ENCODE measurements around the gene NR3C1. TPM values are rescaled to one million over a fixed set of nuclear protein-coding genes. Genes with fewer than 3 reads are reported as not detected.

Gene NR3C1
- total RNA-seq, 2 experiments from 2014 or later, result 51.2 to 54.0 TPM

DNA sequence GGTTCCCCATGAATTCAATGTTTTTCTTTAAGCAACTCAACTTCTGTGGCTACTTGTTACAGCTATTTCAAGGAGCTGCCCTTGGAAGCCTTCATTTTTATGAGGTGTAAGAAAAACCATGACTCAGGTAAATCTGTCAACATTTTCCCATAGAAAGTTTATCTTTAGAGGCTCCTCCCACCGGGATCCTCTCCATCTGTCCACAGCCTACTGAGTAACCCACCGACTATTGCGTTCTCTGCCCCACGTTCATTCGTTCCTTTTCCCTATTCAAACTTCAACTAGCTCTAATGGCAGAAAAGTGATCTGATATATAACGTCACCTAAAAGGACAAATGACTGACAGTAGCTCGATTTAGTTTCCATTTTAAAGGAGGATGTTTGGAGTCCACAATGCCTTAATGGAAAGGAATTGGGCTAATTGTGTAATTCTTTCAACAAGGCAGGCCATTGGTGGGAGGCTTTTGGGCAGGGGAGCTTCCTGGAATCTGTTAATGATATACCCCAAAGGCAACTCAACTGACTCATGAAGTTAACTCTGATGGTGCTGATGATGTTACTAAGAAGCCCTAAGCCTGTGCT lies 29.3 kb upstream of the NR3C1 start:
- Mint-ChIP-seq H3K9me3 (no peaks in the 10 kb centered on the region), H3K36me3 (peaks cover 5% of the 10 kb centered on the region), H3K27me3 (no peaks in the 10 kb centered on the region), H3K27ac (no peak overlapping the region), H3K4me3 (peak overlapping the region; percentile 8), H3K4me1 (peaks cover 75% of the 10 kb centered on the region)
- DNase-seq, result no peak

DNA sequence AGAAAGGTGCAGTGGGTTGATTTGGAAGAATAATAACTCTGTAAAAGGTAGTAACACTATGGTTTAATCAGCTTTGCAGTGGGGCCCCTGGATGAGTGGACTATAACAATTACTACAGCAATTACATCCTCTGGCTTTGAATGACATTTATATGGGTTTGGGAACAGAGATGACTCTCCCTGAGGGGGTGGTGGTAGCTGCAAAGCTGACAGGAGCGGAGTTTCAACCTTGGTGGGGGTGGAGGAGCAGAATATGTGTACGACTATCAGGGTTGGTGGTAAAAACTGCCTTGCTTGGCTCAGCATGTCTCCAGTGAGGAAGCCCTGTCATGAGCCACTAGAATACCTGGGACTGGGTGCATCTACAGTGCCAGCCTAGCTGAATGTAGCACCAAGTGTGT lies 28.3 kb upstream of the NR3C1 start:
- Mint-ChIP-seq H3K36me3 (peaks cover 5% of the 10 kb centered on the region), H3K4me3 (no peak overlapping the region), H3K27ac (no peak overlapping the region), H3K4me1 (peaks cover 73% of the 10 kb centered on the region), H3K9me3 (no peaks in the 10 kb centered on the region), H3K27me3 (no peaks in the 10 kb centered on the region)
- DNase-seq, result no peak

DNA sequence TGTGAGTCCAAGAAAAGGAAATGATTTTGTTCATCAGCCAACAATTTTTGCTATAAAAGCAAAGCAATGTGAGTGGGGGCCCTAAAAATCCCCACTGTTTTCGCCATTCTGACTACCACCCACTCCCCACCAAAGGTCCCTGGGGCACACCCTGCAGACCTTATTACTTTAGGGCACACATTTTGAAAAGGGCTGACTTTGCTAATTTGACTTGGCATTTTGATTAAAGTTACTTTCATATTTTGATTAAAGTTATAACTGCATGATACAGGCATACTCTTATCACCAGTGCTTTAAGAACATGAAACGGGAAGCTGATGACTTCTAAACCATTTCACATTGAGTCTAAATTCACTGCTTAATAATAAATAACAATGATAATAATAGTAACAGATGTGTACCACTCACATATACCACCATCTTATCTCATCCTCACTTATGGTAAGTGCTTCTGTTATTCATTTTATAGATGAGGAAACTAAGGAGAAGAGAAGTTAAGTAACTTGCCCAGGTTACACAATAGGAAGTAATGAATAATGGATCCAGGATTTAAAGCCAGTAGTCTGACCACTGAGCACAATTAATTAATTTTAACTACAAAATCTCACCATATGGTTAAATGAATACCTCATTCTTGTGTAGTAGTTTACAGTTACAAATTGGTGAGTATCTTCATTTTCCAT lies 25.4 kb upstream of the NR3C1 start:
- H3K4me3 Mint-ChIP-seq, result no peak overlapping the region
- no peak overlapping the region for H3K27ac Mint-ChIP-seq
- no peaks in the 10 kb centered on the region for H3K27me3 Mint-ChIP-seq
- peaks cover 9% of the 10 kb centered on the region for H3K36me3 Mint-ChIP-seq
- H3K4me1 Mint-ChIP-seq, result peaks cover 52% of the 10 kb centered on the region
- DNase-seq, result no peak
- no peaks in the 10 kb centered on the region for H3K9me3 Mint-ChIP-seq

DNA sequence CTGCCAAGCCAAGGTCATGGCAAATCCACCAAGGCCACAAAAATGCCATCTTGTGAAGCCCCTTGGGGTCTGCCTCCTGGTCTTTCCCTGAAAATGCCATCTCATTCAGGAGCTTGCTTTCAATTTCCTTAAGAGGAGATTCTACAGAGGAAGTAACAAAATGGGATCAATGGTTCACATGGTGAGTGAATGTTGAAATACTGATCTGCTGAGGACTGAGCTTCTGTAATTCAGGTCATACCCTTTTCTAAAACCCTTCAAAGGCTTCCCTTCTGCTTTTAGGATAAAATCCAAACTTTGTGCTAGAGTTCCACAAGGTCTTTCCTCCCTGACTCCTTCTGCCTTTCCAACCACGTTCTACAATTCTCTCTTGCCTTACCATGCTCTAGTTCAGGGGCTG lies 24.7 kb upstream of the NR3C1 start:
- no peaks in the 10 kb centered on the region for H3K27me3 Mint-ChIP-seq
- H3K4me3 Mint-ChIP-seq, result no peak overlapping the region
- no peak for DNase-seq
- H3K36me3 Mint-ChIP-seq, result peaks cover 10% of the 10 kb centered on the region
- peaks cover 47% of the 10 kb centered on the region for H3K4me1 Mint-ChIP-seq
- no peaks in the 10 kb centered on the region for H3K9me3 Mint-ChIP-seq
- no peak overlapping the region for H3K27ac Mint-ChIP-seq

DNA sequence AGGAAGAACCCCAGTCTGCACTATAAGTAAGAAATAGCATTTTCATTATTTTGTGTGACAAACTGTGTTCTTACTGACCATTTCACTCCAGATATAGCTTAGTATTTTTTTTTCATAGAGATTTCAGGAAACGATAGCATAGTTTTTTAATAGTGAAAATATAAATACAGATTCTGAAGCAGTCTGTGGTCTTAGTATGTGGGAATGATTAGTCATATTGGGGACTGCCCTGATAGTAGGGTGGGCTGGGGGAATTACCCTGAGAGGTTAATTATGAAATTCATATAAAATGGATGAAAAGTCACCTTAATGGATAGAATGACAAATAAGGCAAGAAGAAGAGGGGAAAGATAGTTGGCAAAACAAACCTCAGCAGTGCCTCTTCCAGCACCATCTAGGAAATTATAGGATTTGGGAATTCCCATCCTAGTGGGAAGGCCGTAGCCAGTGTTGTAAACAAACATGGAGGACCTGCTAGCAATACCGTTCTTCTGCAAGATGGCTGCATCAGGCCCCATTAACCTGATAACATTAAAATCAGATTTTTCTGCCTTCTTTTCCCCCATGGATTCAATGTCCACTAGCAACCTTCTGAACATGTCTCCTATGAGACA lies 23.7 kb upstream of the NR3C1 start:
- H3K27ac Mint-ChIP-seq, result peak overlapping the region; percentile 4
- H3K27me3 Mint-ChIP-seq, result no peaks in the 10 kb centered on the region
- peak overlapping the region; percentile 9 for H3K4me3 Mint-ChIP-seq
- H3K4me1 Mint-ChIP-seq, result peaks cover 40% of the 10 kb centered on the region
- peaks cover 10% of the 10 kb centered on the region for H3K36me3 Mint-ChIP-seq
- no peaks in the 10 kb centered on the region for H3K9me3 Mint-ChIP-seq
- DNase-seq, result no peak

DNA sequence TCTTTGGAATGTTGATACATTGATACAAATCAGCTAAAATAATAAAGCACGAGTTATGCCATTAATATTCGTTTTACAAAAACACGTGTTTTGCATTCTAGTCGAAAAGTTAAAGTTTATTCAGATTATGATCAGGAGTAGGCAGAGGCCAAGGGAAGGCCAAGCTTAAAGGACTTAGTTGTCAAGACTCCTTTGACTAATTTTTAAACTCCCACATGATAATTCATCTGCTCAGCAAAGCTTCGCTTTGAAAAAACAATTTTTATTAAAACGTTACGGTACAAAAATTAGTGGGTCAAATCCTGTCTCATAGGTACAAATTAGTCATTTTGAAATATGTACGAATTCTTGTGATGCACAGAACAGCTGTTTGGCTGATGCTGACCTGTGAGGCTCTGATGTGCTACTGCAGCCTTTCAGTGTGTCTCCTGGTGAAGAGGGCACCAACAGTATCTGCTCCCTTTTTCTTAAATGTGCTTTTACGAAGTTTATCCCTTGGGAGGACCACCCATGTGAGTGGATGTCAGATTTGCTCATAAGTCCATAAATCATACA lies 23.0 kb upstream of the NR3C1 start:
- H3K27ac Mint-ChIP-seq, result peak overlapping the region; percentile 4
- no peaks in the 10 kb centered on the region for H3K27me3 Mint-ChIP-seq
- H3K9me3 Mint-ChIP-seq, result no peaks in the 10 kb centered on the region
- peak overlapping the region; percentile 9 for H3K4me3 Mint-ChIP-seq
- H3K4me1 Mint-ChIP-seq, result peaks cover 33% of the 10 kb centered on the region
- H3K36me3 Mint-ChIP-seq, result peaks cover 10% of the 10 kb centered on the region
- no peak for DNase-seq

DNA sequence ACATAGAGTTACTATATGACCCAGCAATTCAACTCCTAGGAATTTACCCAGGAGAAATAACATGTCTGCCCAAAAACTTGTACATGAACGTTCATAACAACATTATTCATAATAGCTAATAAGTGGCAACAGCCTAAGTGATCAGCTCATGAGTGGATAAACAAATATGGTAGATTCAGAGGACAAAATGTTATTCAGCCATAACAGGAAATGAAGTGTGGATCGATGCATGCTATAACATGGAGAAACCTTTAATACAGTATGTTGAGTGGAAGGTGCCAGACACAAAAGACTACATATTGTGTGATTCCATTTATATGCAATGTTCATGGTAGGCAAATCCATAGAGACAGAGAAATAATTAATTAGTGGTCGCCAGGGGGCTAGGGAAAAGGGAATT lies 22.3 kb upstream of the NR3C1 start:
- DNase-seq, result no peak
- Mint-ChIP-seq H3K9me3 (no peaks in the 10 kb centered on the region), H3K4me3 (no peak overlapping the region), H3K27me3 (no peaks in the 10 kb centered on the region), H3K36me3 (peaks cover 9% of the 10 kb centered on the region), H3K4me1 (peaks cover 29% of the 10 kb centered on the region), H3K27ac (no peak overlapping the region)

DNA sequence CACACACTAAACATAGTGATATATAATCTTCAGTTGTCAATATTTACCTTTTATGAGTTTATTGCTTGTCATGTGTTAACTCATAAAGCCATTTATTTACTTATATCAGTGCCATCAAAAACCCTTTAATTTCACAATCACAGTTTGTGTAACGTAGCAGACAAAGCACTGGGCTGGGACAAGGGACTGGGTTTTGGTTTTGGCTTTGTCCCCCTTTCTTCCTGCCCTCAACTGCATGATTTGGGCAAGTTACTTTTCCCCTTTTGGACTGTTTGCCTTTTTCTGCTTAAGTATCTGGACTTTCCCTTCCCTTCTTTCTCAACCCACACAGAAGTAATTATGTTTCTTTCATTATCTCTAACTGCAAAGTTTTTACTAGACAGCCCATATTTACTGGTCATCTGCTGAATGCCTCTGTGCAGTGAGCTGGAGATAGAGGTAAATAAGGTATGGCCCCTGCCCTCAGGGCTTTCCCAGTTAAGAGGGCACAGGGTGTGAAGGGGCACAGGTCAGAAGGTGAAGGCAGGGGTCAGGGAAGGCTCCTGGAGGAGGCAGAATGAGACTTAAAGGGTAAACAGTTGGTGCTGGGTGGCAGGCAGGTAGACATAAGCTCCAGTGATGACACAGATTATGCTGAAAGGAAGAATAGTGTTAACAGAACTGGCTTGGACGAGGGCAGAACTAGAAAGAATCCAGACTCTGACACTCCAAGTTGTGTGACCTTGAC lies 14.8 kb upstream of the NR3C1 start:
- Mint-ChIP-seq H3K4me3 (no peak overlapping the region), H3K27me3 (no peaks in the 10 kb centered on the region), H3K9me3 (no peaks in the 10 kb centered on the region), H3K4me1 (peaks cover 26% of the 10 kb centered on the region), H3K36me3 (peaks cover 3% of the 10 kb centered on the region), H3K27ac (no peak overlapping the region)
- no peak for DNase-seq

DNA sequence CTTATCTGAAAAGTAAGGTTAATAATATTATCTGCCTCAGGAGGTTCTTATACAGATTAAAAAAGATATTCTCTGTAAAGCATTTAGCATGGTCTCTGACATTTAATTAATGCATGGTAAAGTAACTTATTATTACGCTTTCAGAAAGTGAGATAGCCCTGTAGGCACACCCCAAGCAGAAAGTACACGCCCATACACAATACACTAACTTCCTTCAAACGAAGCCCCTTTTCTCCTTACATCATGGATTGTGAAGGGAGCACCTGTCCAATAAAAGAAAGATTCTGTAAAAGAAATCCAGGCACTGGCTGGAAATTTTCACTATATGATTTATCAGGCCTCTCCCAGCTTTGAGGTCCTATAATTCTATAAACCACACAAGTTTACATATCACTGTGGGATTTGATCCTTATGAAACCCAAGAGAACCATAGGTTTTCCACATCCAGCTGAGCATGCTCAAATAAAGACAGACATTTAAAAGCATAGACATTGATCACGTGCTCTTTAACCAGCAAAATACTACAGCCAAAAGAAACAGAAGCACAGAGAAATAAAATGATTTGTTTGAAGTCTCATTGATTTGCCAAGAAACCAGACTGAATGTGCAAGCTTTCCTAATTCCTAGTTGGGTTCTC lies 14.1 kb upstream of the NR3C1 start:
- Mint-ChIP-seq H3K27me3 (no peaks in the 10 kb centered on the region), H3K4me1 (peaks cover 26% of the 10 kb centered on the region), H3K36me3 (peaks cover 3% of the 10 kb centered on the region), H3K4me3 (no peak overlapping the region), H3K9me3 (no peaks in the 10 kb centered on the region), H3K27ac (no peak overlapping the region)
- no peak for DNase-seq

DNA sequence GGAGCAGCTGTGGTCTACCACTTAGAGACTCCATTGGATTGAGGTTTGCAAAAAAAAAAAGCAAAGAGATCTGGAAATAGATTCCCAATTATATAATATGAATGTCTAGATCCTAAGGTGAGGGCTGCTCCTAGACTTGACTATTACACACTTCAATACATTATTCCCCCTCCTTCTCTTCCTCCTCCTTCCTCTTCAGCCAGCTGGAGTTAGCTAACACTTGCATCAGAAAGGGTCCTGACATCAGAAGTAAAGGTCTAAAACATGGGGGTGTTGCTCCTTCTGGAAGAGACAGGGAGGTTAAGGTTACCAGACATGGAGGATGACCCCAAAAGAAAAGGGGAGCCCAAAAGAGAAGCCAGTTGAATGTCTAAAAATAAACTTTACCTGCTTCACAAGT lies 12.9 kb upstream of the NR3C1 start:
- Mint-ChIP-seq H3K27me3 (no peaks in the 10 kb centered on the region), H3K36me3 (peaks cover 3% of the 10 kb centered on the region), H3K4me3 (no peak overlapping the region), H3K9me3 (no peaks in the 10 kb centered on the region), H3K4me1 (peaks cover 28% of the 10 kb centered on the region), H3K27ac (no peak overlapping the region)
- DNase-seq, result no peak

DNA sequence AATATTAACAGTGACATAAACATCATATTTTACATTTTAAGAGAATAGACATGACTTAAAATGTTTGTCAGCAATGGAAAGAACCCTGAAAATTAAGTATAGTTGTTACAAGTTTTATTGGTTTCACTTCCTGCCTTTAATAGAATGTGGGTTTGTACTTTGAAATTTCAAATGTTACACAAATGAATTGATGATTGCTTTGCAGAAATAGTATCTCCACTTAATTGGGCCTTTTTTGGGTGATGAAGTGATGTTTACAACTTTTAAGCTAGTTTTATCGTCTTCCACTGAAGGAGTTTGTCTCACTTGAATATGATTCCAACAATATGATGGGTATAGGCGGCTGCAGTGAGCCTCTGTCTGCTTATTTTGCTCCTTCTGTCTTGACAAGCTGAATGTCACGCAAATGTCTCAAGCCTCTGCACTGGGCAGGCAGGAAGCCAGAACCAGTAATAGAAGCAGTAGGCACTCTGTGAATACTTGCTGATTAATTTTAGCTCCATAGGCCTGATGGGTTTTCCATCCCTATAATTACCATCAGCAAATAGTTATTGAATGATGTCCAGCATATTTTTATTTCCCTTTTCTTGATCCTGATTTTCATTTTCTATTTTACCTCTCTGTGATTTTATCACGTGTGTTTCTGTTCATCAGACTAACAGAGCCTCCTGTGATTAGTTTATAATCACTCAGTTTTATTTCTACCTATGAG lies 10.6 kb upstream of the NR3C1 start:
- Mint-ChIP-seq H3K4me1 (peaks cover 28% of the 10 kb centered on the region), H3K36me3 (peaks cover 1% of the 10 kb centered on the region), H3K27me3 (no peaks in the 10 kb centered on the region), H3K4me3 (no peak overlapping the region), H3K9me3 (no peaks in the 10 kb centered on the region), H3K27ac (no peak overlapping the region)
- no peak for DNase-seq

DNA sequence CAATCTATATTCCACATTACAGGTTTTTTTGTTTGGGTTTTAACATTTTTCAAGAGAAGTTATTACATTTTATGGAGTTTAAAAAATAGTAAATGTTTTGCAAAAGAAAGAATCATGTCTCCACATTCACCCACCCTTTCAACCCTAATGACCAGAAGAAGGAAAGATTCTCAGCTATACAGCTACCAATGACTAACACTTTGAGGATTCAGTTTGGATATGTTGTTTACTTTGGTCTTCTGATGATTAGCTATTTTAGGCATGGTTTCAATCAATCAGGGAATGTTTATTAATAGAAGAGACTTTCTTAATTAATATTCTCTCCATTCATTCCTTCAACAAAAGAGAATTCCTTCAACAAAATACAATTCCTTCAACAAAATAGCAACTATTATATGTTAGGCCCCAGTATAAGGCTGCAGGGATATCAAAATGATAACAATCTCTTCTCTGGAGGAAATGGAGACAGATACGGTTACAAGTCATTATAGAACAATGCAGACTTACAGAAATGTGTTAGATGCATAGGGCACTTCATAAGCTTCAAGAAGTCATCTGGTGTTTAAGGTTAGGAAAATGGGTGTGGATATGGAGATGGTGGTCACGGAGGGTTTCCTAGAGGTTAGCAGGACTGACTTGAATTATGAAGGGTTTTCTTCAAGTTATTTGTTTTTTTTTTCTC lies 9.3 kb upstream of the NR3C1 start:
- Mint-ChIP-seq H3K4me1 (peaks cover 19% of the 10 kb centered on the region), H3K9me3 (no peaks in the 10 kb centered on the region), H3K36me3 (peaks cover 1% of the 10 kb centered on the region), H3K4me3 (no peak overlapping the region), H3K27me3 (no peaks in the 10 kb centered on the region), H3K27ac (no peak overlapping the region)
- no peak for DNase-seq

DNA sequence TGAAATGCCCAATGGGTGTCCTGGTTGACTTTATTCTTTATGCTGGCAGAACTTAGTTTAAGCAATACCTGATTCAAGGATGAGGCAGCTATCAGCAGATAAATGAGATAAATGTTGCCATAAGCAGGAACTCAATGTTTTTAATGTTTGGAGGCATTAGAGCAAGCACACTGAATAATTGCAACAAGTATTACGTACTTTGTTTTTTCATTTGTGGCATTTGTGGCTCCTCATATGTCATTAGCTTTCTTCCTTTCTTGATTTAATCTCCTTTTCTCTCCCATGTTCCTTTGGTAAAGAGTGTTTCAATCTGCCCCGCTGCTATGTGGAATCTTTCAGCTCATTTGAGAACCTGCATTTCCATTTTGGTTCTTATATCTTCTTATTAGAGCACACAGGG lies 6.4 kb upstream of the NR3C1 start:
- no peak overlapping the region for H3K4me3 Mint-ChIP-seq
- H3K27me3 Mint-ChIP-seq, result peaks cover 3% of the 10 kb centered on the region
- H3K36me3 Mint-ChIP-seq, result peaks cover 10% of the 10 kb centered on the region
- H3K4me1 Mint-ChIP-seq, result peaks cover 22% of the 10 kb centered on the region
- H3K9me3 Mint-ChIP-seq, result no peaks in the 10 kb centered on the region
- no peak for DNase-seq
- H3K27ac Mint-ChIP-seq, result no peak overlapping the region

DNA sequence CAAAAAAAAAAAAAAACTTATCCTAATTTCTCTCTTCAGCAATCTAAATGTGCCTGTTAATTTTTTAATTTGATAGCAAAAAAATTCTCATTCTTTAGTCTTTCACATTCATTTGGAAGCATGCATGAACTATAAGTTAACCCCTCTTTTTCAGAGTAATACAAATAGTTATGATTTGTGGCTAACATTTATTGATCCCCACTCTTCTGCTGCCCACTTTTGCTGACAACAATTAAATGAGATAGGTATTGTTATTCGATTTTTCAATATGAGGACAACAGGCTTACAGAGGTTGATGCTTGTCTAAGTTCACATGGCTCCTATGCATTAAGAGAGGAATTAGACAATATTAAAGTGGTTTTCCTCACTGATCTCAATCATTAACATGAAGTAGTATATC lies 2.9 kb upstream of the NR3C1 start:
- H3K4me1 Mint-ChIP-seq, result peaks cover 18% of the 10 kb centered on the region
- peak overlapping the region; percentile 79 for H3K27ac Mint-ChIP-seq
- peaks cover 11% of the 10 kb centered on the region for H3K36me3 Mint-ChIP-seq
- no peak for DNase-seq
- no peaks in the 10 kb centered on the region for H3K9me3 Mint-ChIP-seq
- peak overlapping the region; percentile 81 for H3K4me3 Mint-ChIP-seq
- peaks cover 3% of the 10 kb centered on the region for H3K27me3 Mint-ChIP-seq
